Trophoblast cell (in vitro differentiated cells and primary cell): ENCODE measurements around the gene MCTP2.
A peak's percentile ranks its signal among the peaks of the same experiment; 100 is the strongest.

Experiments used
- DNase-seq, 2 donors: peaks; one replicate each; pipeline ENCODE4 v3.0.0-alpha.2; 2016
- H2AFZ ChIP-seq: 2 replicates; pipeline ENCODE4 v1.6.1; 2013; ENCODE audit warnings: low read length, moderate library complexity, mild to moderate bottlenecking; ENCODE audit not compliant: insufficient read depth, poor library complexity
- H2AK5ac ChIP-seq: 2 replicates; pipeline ENCODE4 v1.6.1; 2013; ENCODE audit warnings: mild to moderate bottlenecking, low read length
- H2BK120ac ChIP-seq: 2 replicates; pipeline ENCODE4 v1.6.1; 2013; ENCODE audit warnings: low read length, mild to moderate bottlenecking, moderate library complexity; ENCODE audit not compliant: insufficient read depth, poor library complexity
- H2BK12ac ChIP-seq: 2 replicates; pipeline ENCODE4 v1.6.1; 2013; ENCODE audit warnings: mild to moderate bottlenecking, low read length, moderate library complexity
- H2BK5ac ChIP-seq: 2 replicates; pipeline ENCODE4 v1.6.1; 2013; ENCODE audit warnings: low read length, low read depth, moderate library complexity, mild to moderate bottlenecking; ENCODE audit not compliant: poor library complexity
- H3K14ac ChIP-seq: 2 replicates; pipeline ENCODE4 v1.6.1; 2013; ENCODE audit warnings: mild to moderate bottlenecking, low read length
- H3K18ac ChIP-seq: 2 replicates; pipeline ENCODE4 v1.6.1; 2013; ENCODE audit warnings: mild to moderate bottlenecking, low read length
- H3K23ac ChIP-seq: 2 replicates; pipeline ENCODE4 v1.6.1; 2013; ENCODE audit warnings: low read length
- H3K27ac ChIP-seq: 2 replicates; pipeline ENCODE4 v1.5.1; 2013; ENCODE audit warnings: low read depth, mild to moderate bottlenecking, inconsistent platforms, low read length, moderate library complexity
- H3K27me3 ChIP-seq: 2 replicates; pipeline ENCODE4 v1.6.1; 2013; ENCODE audit warnings: inconsistent platforms, mild to moderate bottlenecking, low read length, moderate library complexity; ENCODE audit not compliant: insufficient read depth
- H3K36me3 ChIP-seq, 2 experiments: 1 replicate in 1 of 2; 2 replicates in 1 of 2; pipeline ENCODE4 v1.6.1; 2013; ENCODE audit warnings: low read length in 2 of 2, mild to moderate bottlenecking in 2 of 2, moderate library complexity in 1 of 2; ENCODE audit not compliant: insufficient read depth in 2 of 2, control insufficient read depth in 1 of 2
- H3K4ac ChIP-seq: 2 replicates; pipeline ENCODE4 v1.6.1; 2013; ENCODE audit warnings: low read depth, mild to moderate bottlenecking, low read length, moderate library complexity
- H3K4me1 ChIP-seq, 2 experiments: 1 replicate in 1 of 2; 2 replicates in 1 of 2; pipeline ENCODE4 v1.6.1; 2013; ENCODE audit warnings: low read length in 2 of 2, mild to moderate bottlenecking in 2 of 2, moderate library complexity in 1 of 2; ENCODE audit not compliant: insufficient read depth in 2 of 2, control insufficient read depth in 1 of 2
- H3K4me2 ChIP-seq: 2 replicates; pipeline ENCODE4 v1.6.1; 2013; ENCODE audit warnings: inconsistent platforms, mild to moderate bottlenecking, low read length, moderate library complexity
- H3K4me3 ChIP-seq: 2 replicates; pipeline ENCODE4 v1.5.1; 2013; ENCODE audit warnings: mild to moderate bottlenecking, low read depth, low read length, inconsistent platforms
- H3K79me1 ChIP-seq: one replicate; pipeline ENCODE4 v1.6.1; 2013; ENCODE audit warnings: low read length
- H3K79me2 ChIP-seq: 2 replicates; pipeline ENCODE4 v1.6.1; 2013; ENCODE audit warnings: low read length, mild to moderate bottlenecking; ENCODE audit not compliant: control insufficient read depth, insufficient read depth, poor library complexity
- H3K9ac ChIP-seq: 2 replicates; pipeline ENCODE4 v1.6.1; 2013; ENCODE audit warnings: mild to moderate bottlenecking, low read length
- H3K9me3 ChIP-seq: 2 replicates; pipeline ENCODE4 v1.6.1; 2013; ENCODE audit warnings: low read depth, mild to moderate bottlenecking, control low read depth, inconsistent platforms, low read length; ENCODE audit not compliant: insufficient read depth
- H4K12ac ChIP-seq: 2 replicates; pipeline ENCODE4 v1.6.1; 2013; ENCODE audit warnings: low read depth, mild to moderate bottlenecking, low read length, moderate library complexity
- H4K8ac ChIP-seq: 2 replicates; pipeline ENCODE4 v1.6.1; 2013; ENCODE audit warnings: low read depth, mild to moderate bottlenecking, low read length, moderate library complexity
- H4K91ac ChIP-seq: one replicate; pipeline ENCODE4 v1.6.1; 2013; ENCODE audit warnings: low read depth, mild to moderate bottlenecking, low read length, moderate library complexity
- WGBS: extraction: QIAGEN DNeasy Blood & Tissue Kit; methylation state at CpG from one replicate; pipeline ENCODE4 v1.1.7; 2013; ENCODE audit warnings: missing lambda C conversion rate; ENCODE audit not compliant: insufficient read length, insufficient coverage; ENCODE audit errors: extremely low coverage; 5-methylcytosine and 5-hydroxymethylcytosine counted together

The MCTP2 gene

DNA sequence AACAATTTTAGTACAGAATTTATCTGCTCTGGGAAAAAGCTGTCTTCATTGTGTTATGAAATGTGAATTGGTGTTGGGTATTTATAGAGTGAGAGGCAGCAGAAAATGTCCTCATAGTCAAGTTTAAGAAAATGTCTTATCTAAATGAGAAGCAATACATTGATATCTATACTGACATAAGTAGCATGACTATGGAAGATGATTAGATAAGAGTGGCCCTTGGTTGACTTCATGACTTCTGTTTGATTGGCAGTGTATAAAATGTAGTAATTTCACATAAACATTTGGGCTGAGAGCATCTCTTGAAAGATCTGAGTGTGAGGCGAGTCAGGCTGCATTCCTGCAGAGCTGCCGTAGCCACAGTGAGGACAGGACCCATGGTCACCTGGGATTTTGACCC, 19.4 kb downstream of the MCTP2 start:
- no peak overlapping the region for H3K4ac ChIP-seq
- DNase-seq: peak in 1 of 2 donors; percentile 37
- no peak overlapping the region for H4K12ac ChIP-seq
- H2BK12ac ChIP-seq: no peak overlapping the region
- no peak overlapping the region for H3K9ac ChIP-seq
- no peaks in the 10 kb centered on the region for H3K4me1 ChIP-seq
- H3K4me2 ChIP-seq: no peak overlapping the region
- no peak overlapping the region for H4K91ac ChIP-seq
- H3K27me3 ChIP-seq: no peaks in the 10 kb centered on the region
- H3K23ac ChIP-seq: no peak overlapping the region
- no peak overlapping the region for H2AK5ac ChIP-seq
- H2BK120ac ChIP-seq: no peak overlapping the region
- H3K79me2 ChIP-seq: no peaks in the 10 kb centered on the region
- no CpG with 5 or more reads among the region's 2 CpGs for WGBS
- no peaks in the 10 kb centered on the region for H3K79me1 ChIP-seq
- H4K8ac ChIP-seq: no peak overlapping the region
- no peaks in the 10 kb centered on the region for H3K36me3 ChIP-seq
- no peak overlapping the region for H3K4me3 ChIP-seq
- no peak overlapping the region for H3K14ac ChIP-seq
- no peak overlapping the region for H2AFZ ChIP-seq
- H3K9me3 ChIP-seq: no peaks in the 10 kb centered on the region
- H2BK5ac ChIP-seq: no peak overlapping the region
- H3K18ac ChIP-seq: no peak overlapping the region
- H3K27ac ChIP-seq: no peak overlapping the region

DNA sequence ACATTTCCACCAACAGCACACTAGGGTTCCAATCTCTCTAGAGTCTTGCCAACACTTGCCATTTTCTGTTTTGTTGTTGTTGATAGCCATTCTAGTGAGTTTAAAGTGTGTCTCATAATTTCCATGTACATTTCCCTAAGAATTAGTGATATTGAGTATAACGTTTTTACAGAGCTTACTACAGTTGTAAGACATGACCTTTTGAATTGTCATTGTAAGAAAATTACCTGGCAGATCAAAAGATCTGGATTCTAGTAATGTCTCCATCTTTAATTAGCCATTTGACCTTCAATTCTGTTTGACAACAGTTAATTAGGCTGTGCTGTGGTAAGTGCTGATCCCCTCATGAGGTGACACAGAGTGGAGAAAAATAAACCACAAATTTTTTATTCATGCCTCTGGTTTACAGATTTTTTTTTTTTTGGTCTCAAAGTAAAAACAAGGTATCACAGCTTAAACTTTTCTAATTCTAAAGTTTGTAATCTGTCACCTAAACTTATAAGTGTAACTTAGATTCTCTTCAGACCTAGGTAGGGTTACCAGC, 20.9 kb downstream of the MCTP2 start:
- no peak overlapping the region for H2BK12ac ChIP-seq
- DNase-seq: no peak
- no peaks in the 10 kb centered on the region for H3K9me3 ChIP-seq
- H3K4me2 ChIP-seq: no peak overlapping the region
- no peak overlapping the region for H4K8ac ChIP-seq
- no peak overlapping the region for H4K91ac ChIP-seq
- no peak overlapping the region for H3K27ac ChIP-seq
- H3K4me3 ChIP-seq: no peak overlapping the region
- no peak overlapping the region for H3K4ac ChIP-seq
- H4K12ac ChIP-seq: no peak overlapping the region
- no CpG with 5 or more reads among the region's 1 CpG for WGBS
- no peak overlapping the region for H3K14ac ChIP-seq
- no peak overlapping the region for H2BK120ac ChIP-seq
- no peaks in the 10 kb centered on the region for H3K79me2 ChIP-seq
- no peaks in the 10 kb centered on the region for H3K27me3 ChIP-seq
- no peak overlapping the region for H3K18ac ChIP-seq
- no peak overlapping the region for H2AFZ ChIP-seq
- H2AK5ac ChIP-seq: no peak overlapping the region
- H3K9ac ChIP-seq: no peak overlapping the region
- no peak overlapping the region for H2BK5ac ChIP-seq
- no peaks in the 10 kb centered on the region for H3K4me1 ChIP-seq
- no peak overlapping the region for H3K23ac ChIP-seq
- no peaks in the 10 kb centered on the region for H3K36me3 ChIP-seq
- H3K79me1 ChIP-seq: no peaks in the 10 kb centered on the region

DNA sequence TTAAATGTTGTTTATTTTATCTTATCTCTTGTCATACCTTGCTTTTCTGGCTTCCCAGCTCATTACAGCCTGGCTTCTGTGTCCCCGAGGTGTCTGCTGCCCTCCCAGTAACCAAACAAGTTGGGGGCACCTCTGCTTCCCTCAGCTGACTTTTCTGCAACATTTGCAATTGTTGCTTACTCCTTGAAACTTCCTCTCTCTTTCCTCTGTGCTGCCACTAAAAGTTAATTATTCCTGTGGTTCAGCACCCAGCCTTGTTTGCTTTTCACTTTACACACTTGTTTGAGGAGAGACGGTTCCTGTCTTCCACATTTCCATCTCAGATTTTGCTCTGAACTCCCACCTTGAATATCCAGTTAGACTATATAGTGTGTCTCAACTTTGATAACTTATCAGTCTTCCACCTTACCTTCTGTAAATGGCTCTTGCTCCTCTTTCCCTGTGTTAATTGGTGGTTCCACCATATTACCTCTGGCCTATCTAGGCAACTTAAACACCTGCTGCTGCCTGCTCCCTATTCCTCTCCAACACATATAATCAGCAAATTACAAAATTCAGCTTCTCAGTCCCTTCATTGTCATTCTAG, 21.6 kb downstream of the MCTP2 start:
- Histone ChIP-seq H3K4me1 (no peaks in the 10 kb centered on the region), H4K12ac (no peak overlapping the region), H4K91ac (no peak overlapping the region), H3K4ac (no peak overlapping the region), H3K27ac (no peak overlapping the region), H3K27me3 (no peaks in the 10 kb centered on the region), H3K79me2 (no peaks in the 10 kb centered on the region), H3K4me3 (no peak overlapping the region), H3K79me1 (no peaks in the 10 kb centered on the region), H2BK12ac (no peak overlapping the region), H3K9ac (no peak overlapping the region), H2AK5ac (no peak overlapping the region), H2BK120ac (no peak overlapping the region), H3K4me2 (no peak overlapping the region), H2BK5ac (no peak overlapping the region), H4K8ac (no peak overlapping the region), H3K9me3 (no peaks in the 10 kb centered on the region), H3K14ac (no peak overlapping the region), H3K18ac (no peak overlapping the region), H3K36me3 (no peaks in the 10 kb centered on the region), H2AFZ (no peak overlapping the region), H3K23ac (no peak overlapping the region)
- no peak for DNase-seq
- no CpG with 5 or more reads among the region's 2 CpGs for WGBS

DNA sequence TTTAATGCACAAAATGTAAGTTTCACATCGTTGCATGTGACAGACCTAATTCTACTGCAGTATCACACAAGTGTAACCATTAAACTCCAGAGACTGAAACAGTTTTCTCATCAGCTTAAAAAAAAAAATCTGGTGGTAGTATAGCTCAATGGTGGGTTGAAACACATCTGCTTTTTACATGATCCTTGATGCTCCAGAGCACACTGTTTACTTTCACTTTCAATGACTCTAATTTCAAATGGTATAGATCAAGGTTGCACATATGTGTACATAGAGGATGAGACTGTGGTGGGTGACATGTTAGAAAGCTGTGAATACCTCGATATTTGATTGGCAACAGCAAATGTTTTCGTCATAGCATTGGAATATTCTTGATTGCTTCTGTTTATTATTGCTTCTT, 22.4 kb downstream of the MCTP2 start:
- H3K4me2 ChIP-seq: no peak overlapping the region
- no peak overlapping the region for H3K4ac ChIP-seq
- H2BK120ac ChIP-seq: no peak overlapping the region
- DNase-seq: no peak
- H3K9ac ChIP-seq: no peak overlapping the region
- no peak overlapping the region for H4K91ac ChIP-seq
- no peak overlapping the region for H4K12ac ChIP-seq
- H3K9me3 ChIP-seq: no peaks in the 10 kb centered on the region
- H2BK5ac ChIP-seq: no peak overlapping the region
- H2BK12ac ChIP-seq: no peak overlapping the region
- no peak overlapping the region for H3K27ac ChIP-seq
- no peak overlapping the region for H3K18ac ChIP-seq
- no peak overlapping the region for H4K8ac ChIP-seq
- H3K14ac ChIP-seq: no peak overlapping the region
- no peaks in the 10 kb centered on the region for H3K27me3 ChIP-seq
- no peak overlapping the region for H2AFZ ChIP-seq
- H3K36me3 ChIP-seq: no peaks in the 10 kb centered on the region
- no peaks in the 10 kb centered on the region for H3K79me2 ChIP-seq
- no peaks in the 10 kb centered on the region for H3K79me1 ChIP-seq
- H3K4me1 ChIP-seq: no peaks in the 10 kb centered on the region
- no peak overlapping the region for H3K23ac ChIP-seq
- no peak overlapping the region for H3K4me3 ChIP-seq
- WGBS: no CpG with 5 or more reads among the region's 3 CpGs
- H2AK5ac ChIP-seq: no peak overlapping the region
